Astrocyte (in vitro differentiated cells and primary cell): ENCODE measurements around the gene NUP160.
"Not testable (repeated sequence)": the region's sequence is repeated elsewhere in the genome, so short reads cannot be mapped to it uniquely, and the experiment has no call there.

Source experiments
- CTCF ChIP-seq: IDR thresholded peaks from 2 replicates; pipeline ENCODE4 v1.5.1; 2011; ENCODE audit warnings: low read depth, mild to moderate bottlenecking, inconsistent platforms, low read length, moderate library complexity; ENCODE audit not compliant: insufficient read depth
- EZH2 ChIP-seq: IDR thresholded peaks from 2 replicates; pipeline ENCODE4 v1.6.1; 2012; ENCODE audit warnings: mild to moderate bottlenecking, low read length, inconsistent platforms; ENCODE audit not compliant: insufficient read depth

GRCh38 chr11:47875858-47876257 is 27.7 kb upstream of the NUP160 start:
- TF ChIP-seq CTCF, EZH2: not testable (repeated sequence)
